HepG2 (cell line): Measurements from ENCODE around the gene SLC16A11. TPM values are rescaled to one million over a fixed set of nuclear protein-coding genes. Genes with fewer than 3 reads are reported as not detected.

Source experiments
- ASH2L ChIP-seq: fragments of 300-600, 200-600 bp; sonication (generic); IDR thresholded peaks from 2 replicates; pipeline ENCODE4 v1.7.0; 2017; ENCODE audit warnings: low read depth, mild to moderate bottlenecking, moderate library complexity, mixed read lengths, low read length; ENCODE audit not compliant: insufficient read length
- CREBL2 ChIP-seq: sonication (generic); formaldehyde crosslinking; IDR thresholded peaks from 2 replicates; pipeline ENCODE4 v1.8.1; 2023; ENCODE audit warnings: missing genetic modification reagents, mild to moderate bottlenecking, borderline replicate concordance
- GABPA ChIP-seq, 2 experiments: IDR thresholded peaks; 2 replicates each; pipeline ENCODE4 v1.6.1; 2011 to 2016; ENCODE audit warnings: low read depth in 2 of 2, low read length in 1 of 2, missing biosample characterization in 1 of 2, missing genetic modification characterization in 1 of 2
- GATA4 ChIP-seq: sonication (generic); IDR thresholded peaks from 2 replicates; pipeline ENCODE4 v1.6.1; 2016; ENCODE audit warnings: antibody characterized with exemption, low read depth, borderline replicate concordance
- GTF3A ChIP-seq: sonication (generic); formaldehyde crosslinking; conservative IDR thresholded peaks from 2 replicates; pipeline ENCODE4 v1.4.0; 2020; ENCODE audit warnings: mild to moderate bottlenecking, missing genetic modification reagents
- HNRNPUL1 ChIP-seq: fragments of 200-400 bp; formaldehyde crosslinking; IDR thresholded peaks from 2 replicates; pipeline ENCODE4 v1.6.1; 2017; ENCODE audit warnings: low read depth, mild to moderate bottlenecking, low read length, moderate library complexity
- HOXA3 ChIP-seq: sonication (generic); formaldehyde crosslinking; IDR thresholded peaks from 2 replicates; pipeline ENCODE4 v1.5.0; 2020; ENCODE audit warnings: missing genetic modification reagents
- SCMH1 ChIP-seq: sonication (generic); formaldehyde crosslinking; IDR thresholded peaks from 2 replicates; pipeline ENCODE4 v1.9.0; 2021; ENCODE audit warnings: missing genetic modification reagents, mild to moderate bottlenecking, borderline replicate concordance
- SOX13 ChIP-seq, 3 experiments: fragments of 450-650 bp in 1 of 3; sonication (generic) in 1 of 3; formaldehyde crosslinking in 1 of 3; IDR thresholded peaks in 2 of 3; conservative IDR thresholded peaks in 1 of 3; 2 replicates each; pipeline versions ENCODE4 v1.5.0 to v1.6.1; 2016 to 2020; ENCODE audit warnings: antibody characterized with exemption in 1 of 3, mild to moderate bottlenecking in 1 of 3, missing compliant biosample characterization in 1 of 3, missing genetic modification reagents in 1 of 3, moderate library complexity in 1 of 3
- ZBTB34 ChIP-seq: sonication (generic); formaldehyde crosslinking; IDR thresholded peaks from 2 replicates; pipeline ENCODE4 v1.8.0; 2022; ENCODE audit warnings: mild to moderate bottlenecking, missing genetic modification reagents
- ZNF530 ChIP-seq: sonication (generic); formaldehyde crosslinking; IDR thresholded peaks from 2 replicates; pipeline ENCODE4 v1.5.0; 2020; ENCODE audit warnings: low read depth, mild to moderate bottlenecking, missing genetic modification reagents
- ZNF703 ChIP-seq: sonication (generic); formaldehyde crosslinking; IDR thresholded peaks from 2 replicates; pipeline ENCODE4 v1.5.1; 2020; ENCODE audit warnings: missing genetic modification reagents, mild to moderate bottlenecking, moderate library complexity, borderline replicate concordance
- ZNF800 ChIP-seq: sonication (generic); formaldehyde crosslinking; IDR thresholded peaks from 2 replicates; pipeline ENCODE4 v1.4.0; 2020; ENCODE audit warnings: missing genetic modification reagents
- ZSCAN21 ChIP-seq: sonication (generic); formaldehyde crosslinking; IDR thresholded peaks from 2 replicates; pipeline ENCODE4 v1.8.0; 2022; ENCODE audit warnings: mild to moderate bottlenecking, missing genetic modification reagents, moderate library complexity, borderline replicate concordance
- polyA plus RNA-seq, 8 experiments: library from polyadenylated mRNA; depleted of rRNA in 3 of 8; stranded (reverse) in 7 of 8; unstranded in 1 of 8; fragments of >200 nt; fragmentation: Illumina TruSeq in 4 of 8; extraction: Trizol in 4 of 8; gene quantifications; 2 replicates each; pipeline versions ENCODE4 v1.2.1 to v1.2.3, GENCODE V29; 2011 to 2016; ENCODE audit warnings: low read depth in 4 of 8, missing spikeins in 1 of 8, mixed read lengths in 1 of 8; ENCODE audit not compliant: insufficient read depth in 1 of 8
- total RNA-seq, 5 experiments: library from RNA; depleted of rRNA; stranded (reverse); fragments of >200 nt; fragmentation: Illumina TruSeq; extraction: Trizol; gene quantifications; 2 replicates each; pipeline ENCODE4 v1.2.3, GENCODE V29; 2016; ENCODE audit warnings: low read depth in 1 of 5
- TF ChIP-seq, protein P1 (sequence below): sonication (generic); formaldehyde crosslinking; IDR thresholded peaks from 2 replicates; pipeline ENCODE4 v1.8.0; 2022; ENCODE audit warnings: mild to moderate bottlenecking, missing genetic modification reagents, borderline replicate concordance
- TF ChIP-seq, protein P2 (sequence below): IDR thresholded peaks from 2 replicates; pipeline ENCODE4 v1.6.1; 2016; ENCODE audit warnings: low read depth, control low read depth
- TF ChIP-seq, protein P3 (sequence below): sonication (generic); formaldehyde crosslinking; IDR thresholded peaks from 2 replicates; pipeline ENCODE4 v1.9.0; 2022; ENCODE audit warnings: missing genetic modification reagents, mild to moderate bottlenecking, borderline replicate concordance

The SLC16A11 gene
- total and polyA plus RNA-seq, 2 of the 13 experiments (the other 11 are each of a cell fraction or from before 2014, with no cell fraction given): not detected

- TF ChIP-seq ZNF703 (CRISPR knock-in tag) (peak; percentile 33; the same call in 1 of the 2 replicates), ZBTB34 (no peak), SCMH1 (no peak), ZNF800 (CRISPR knock-in tag) (no peak), CREBL2 (CRISPR knock-in tag) (no peak; the same call in 1 of the 2 replicates), ZSCAN21 (CRISPR knock-in tag) (0 out of 2 replicates have a peak, but pooled peaks have one; percentile 71), SOX13 (IDR thresholded peaks at IDR 0.05) (no peak), SOX13 (CRISPR knock-in tag; conservative IDR thresholded peaks at IDR 0.05 in 1 of 2, IDR thresholded peaks at IDR 0.05 in 1 of 2) (no peak; a peak in 1 of 4 replicates), HOXA3 (CRISPR knock-in tag) (peak; percentile 97), GATA4 (no peak), GABPA (IDR thresholded peaks at IDR 0.05; ENCODE audit: low read depth, low read length) (peak; percentile 84), GABPA (CRISPR knock-in tag; IDR thresholded peaks at IDR 0.05; ENCODE audit: low read depth) (peak; percentile 94), GTF3A (no peak), ASH2L (peak; percentile 75), HNRNPUL1 (0 out of 2 replicates have a peak, but pooled peaks have one; percentile 19), ZNF530 (CRISPR knock-in tag) (no peak)
- TF ChIP-seq, protein P1, sequence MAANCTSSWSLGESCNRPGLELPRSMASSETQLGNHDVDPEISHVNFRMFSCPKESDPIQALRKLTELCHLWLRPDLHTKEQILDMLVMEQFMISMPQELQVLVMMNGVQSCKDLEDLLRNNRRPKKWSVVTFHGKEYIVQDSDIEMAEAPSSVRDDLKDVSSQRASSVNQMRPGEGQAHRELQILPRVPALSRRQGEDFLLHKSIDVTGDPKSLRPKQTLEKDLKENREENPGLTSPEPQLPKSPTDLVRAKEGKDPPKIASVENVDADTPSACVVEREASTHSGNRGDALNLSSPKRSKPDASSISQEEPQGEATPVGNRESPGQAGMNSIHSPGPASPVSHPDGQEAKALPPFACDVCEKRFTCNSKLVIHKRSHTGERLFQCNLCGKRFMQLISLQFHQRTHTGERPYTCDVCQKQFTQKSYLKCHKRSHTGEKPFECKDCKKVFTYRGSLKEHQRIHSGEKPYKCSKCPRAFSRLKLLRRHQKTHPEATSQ (CRISPR knock-in tag): peak; percentile 13; the same call in 1 of the 2 replicates
- TF ChIP-seq, protein P2, sequence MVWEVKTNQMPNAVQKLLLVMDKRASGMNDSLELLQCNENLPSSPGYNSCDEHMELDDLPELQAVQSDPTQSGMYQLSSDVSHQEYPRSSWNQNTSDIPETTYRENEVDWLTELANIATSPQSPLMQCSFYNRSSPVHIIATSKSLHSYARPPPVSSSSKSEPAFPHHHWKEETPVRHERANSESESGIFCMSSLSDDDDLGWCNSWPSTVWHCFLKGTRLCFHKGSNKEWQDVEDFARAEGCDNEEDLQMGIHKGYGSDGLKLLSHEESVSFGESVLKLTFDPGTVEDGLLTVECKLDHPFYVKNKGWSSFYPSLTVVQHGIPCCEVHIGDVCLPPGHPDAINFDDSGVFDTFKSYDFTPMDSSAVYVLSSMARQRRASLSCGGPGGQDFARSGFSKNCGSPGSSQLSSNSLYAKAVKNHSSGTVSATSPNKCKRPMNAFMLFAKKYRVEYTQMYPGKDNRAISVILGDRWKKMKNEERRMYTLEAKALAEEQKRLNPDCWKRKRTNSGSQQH: no peak
- TF ChIP-seq, protein P3, sequence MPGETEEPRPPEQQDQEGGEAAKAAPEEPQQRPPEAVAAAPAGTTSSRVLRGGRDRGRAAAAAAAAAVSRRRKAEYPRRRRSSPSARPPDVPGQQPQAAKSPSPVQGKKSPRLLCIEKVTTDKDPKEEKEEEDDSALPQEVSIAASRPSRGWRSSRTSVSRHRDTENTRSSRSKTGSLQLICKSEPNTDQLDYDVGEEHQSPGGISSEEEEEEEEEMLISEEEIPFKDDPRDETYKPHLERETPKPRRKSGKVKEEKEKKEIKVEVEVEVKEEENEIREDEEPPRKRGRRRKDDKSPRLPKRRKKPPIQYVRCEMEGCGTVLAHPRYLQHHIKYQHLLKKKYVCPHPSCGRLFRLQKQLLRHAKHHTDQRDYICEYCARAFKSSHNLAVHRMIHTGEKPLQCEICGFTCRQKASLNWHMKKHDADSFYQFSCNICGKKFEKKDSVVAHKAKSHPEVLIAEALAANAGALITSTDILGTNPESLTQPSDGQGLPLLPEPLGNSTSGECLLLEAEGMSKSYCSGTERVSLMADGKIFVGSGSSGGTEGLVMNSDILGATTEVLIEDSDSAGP (CRISPR knock-in tag): peak; percentile 85
Measured at GRCh38 chr17:7014261-7014994, 29.5 kb downstream of the SLC16A11 start (continued).
